WERI-Rb-1 (cell line): Measurements from ENCODE around the gene ERCC2.

ENCODE experiments used
- DNase-seq: peaks from one replicate; pipeline ENCODE4 v3.0.0-alpha.2; 2020
- H3K27ac ChIP-seq: fragments of 250-450 bp; sonication (Bioruptor Pico); 2 replicates; pipeline ENCODE4 v1.5.1; 2020; ENCODE audit warnings: mild to moderate bottlenecking, moderate library complexity
- H3K27me3 ChIP-seq: fragments of 250-450 bp; sonication (Bioruptor Pico); 2 replicates; pipeline ENCODE4 v1.5.1; 2021; ENCODE audit warnings: mild to moderate bottlenecking, low read depth, moderate library complexity; ENCODE audit not compliant: insufficient read depth, severe bottlenecking
- H3K36me3 ChIP-seq: fragments of 250-450 bp; sonication (Bioruptor Pico); 2 replicates; pipeline ENCODE4 v1.5.1; 2020; ENCODE audit warnings: mild to moderate bottlenecking, moderate library complexity
- H3K4me3 ChIP-seq: 2 replicates; pipeline ENCODE4 v1.5.1; 2011; ENCODE audit warnings: low read depth, mild to moderate bottlenecking, control low read depth, low read length
- H3K9me3 ChIP-seq: fragments of 250-450 bp; sonication (Bioruptor Pico); 2 replicates; pipeline ENCODE4 v1.5.1; 2021; ENCODE audit warnings: mild to moderate bottlenecking, moderate library complexity; ENCODE audit not compliant: severe bottlenecking
- TF ChIP-seq, protein P1 (sequence below): IDR thresholded peaks from 2 replicates; pipeline ENCODE4 v1.5.1; 2011; ENCODE audit warnings: low read depth, mild to moderate bottlenecking, control low read depth, inconsistent platforms, low read length

The ERCC2 gene

DNA sequence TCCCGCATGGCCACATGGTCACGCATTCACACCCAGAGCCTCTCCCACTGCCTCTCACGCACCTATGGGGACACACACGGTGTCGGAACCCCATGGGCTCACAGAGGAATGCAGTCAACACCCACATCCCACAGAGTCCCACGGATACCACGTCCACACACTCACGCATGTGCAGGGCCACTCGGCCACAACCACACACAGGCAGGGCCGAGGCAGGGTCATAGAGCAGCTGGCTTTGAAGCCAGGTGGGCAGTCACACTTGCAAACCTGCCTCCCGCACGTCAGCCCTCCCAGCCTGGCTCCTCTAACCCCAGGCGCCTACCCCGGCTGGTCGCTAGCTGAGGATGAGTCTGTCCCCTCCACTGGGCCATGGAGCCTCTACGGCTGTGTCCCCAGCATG lies 8.1 kb downstream of the ERCC2 start:
- no peak overlapping the region for H3K27ac ChIP-seq
- peaks cover 50% of the 10 kb centered on the region for H3K36me3 ChIP-seq
- TF ChIP-seq, protein P1, sequence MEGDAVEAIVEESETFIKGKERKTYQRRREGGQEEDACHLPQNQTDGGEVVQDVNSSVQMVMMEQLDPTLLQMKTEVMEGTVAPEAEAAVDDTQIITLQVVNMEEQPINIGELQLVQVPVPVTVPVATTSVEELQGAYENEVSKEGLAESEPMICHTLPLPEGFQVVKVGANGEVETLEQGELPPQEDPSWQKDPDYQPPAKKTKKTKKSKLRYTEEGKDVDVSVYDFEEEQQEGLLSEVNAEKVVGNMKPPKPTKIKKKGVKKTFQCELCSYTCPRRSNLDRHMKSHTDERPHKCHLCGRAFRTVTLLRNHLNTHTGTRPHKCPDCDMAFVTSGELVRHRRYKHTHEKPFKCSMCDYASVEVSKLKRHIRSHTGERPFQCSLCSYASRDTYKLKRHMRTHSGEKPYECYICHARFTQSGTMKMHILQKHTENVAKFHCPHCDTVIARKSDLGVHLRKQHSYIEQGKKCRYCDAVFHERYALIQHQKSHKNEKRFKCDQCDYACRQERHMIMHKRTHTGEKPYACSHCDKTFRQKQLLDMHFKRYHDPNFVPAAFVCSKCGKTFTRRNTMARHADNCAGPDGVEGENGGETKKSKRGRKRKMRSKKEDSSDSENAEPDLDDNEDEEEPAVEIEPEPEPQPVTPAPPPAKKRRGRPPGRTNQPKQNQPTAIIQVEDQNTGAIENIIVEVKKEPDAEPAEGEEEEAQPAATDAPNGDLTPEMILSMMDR, result no peak

DNA sequence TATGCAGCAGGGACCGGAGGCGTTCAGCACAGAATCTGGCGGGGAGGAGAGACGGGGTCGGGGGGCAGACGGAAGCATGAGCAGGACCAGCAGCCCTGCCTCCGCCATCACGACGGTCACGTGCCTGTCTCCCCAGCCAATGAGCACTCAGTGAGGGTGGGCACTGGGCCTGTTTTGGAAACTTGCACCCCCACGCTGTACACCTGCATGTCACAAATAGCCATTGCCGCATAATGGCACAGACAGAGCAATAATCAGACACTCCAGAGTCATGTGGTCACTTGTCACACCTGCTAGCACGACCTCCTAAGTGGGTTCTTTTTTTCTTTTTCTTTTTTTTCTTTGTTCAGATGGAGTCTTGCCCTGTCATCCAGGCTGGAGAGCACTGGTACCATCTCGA lies 8.8 kb downstream of the ERCC2 start:
- Histone ChIP-seq H3K27me3 (no peaks in the 10 kb centered on the region), H3K9me3 (no peaks in the 10 kb centered on the region), H3K27ac (no peak overlapping the region), H3K4me3 (no peak overlapping the region), H3K36me3 (peaks cover 52% of the 10 kb centered on the region)
- TF ChIP-seq, protein P1, result no peak
- no peak for DNase-seq

More for the DNA sequence above, 8.1 kb downstream of the ERCC2 start:
- DNase-seq, result no peak
- Histone ChIP-seq H3K27me3 (no peaks in the 10 kb centered on the region), H3K9me3 (no peaks in the 10 kb centered on the region), H3K4me3 (no peak overlapping the region)

DNA sequence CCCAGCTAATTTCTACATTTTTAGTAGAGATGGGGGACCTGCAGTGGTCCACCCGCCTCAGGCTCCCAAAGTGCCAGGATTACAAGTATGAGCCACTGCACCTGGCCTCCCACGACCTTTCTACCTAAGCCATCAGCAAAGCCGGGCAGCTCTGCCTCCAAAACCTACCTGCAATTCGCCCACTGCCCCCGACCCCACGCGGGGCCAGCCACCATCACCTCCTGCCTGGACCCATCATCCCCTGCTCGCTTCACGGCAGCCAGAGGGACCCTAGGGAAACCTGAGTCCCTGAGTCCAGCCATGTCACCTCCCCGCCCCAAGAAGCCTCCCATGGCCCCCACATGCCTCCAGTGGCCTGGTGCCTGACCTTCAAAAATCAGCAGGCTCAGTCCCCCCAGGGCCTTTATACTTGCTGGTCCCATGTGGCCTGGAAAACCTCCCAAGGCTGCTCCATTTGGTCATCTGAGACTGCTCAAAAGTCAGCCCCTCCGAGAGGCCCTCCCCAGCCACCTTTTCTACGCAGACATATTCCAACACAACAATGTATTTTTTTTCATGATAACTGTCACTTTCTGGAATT lies 12.1 kb downstream of the ERCC2 start:
- TF ChIP-seq, protein P1, result no peak
- H3K27ac ChIP-seq, result no peak overlapping the region
- H3K9me3 ChIP-seq, result no peaks in the 10 kb centered on the region
- no peak overlapping the region for H3K4me3 ChIP-seq
- no peak for DNase-seq
- peaks cover 72% of the 10 kb centered on the region for H3K36me3 ChIP-seq
- H3K27me3 ChIP-seq, result no peaks in the 10 kb centered on the region

DNA sequence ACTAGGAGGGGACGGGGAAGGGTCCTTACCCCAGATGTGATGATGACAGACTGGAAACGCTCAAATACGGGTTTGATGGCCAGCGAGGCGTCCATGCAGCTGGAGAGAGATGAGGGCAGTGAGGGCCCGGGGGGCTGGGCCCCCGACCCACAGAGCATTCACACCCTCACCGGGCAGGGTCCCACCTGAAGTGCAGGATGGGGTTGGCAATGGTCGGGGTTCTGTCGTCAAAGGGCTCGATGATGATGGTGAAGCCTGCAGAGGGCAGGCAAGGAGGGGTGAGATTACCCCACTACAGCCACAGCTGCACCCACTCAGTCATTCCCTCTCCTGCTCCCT lies 13.0 kb downstream of the ERCC2 start:
- TF ChIP-seq, protein P1, result no peak
- peaks cover 70% of the 10 kb centered on the region for H3K36me3 ChIP-seq

DNA sequence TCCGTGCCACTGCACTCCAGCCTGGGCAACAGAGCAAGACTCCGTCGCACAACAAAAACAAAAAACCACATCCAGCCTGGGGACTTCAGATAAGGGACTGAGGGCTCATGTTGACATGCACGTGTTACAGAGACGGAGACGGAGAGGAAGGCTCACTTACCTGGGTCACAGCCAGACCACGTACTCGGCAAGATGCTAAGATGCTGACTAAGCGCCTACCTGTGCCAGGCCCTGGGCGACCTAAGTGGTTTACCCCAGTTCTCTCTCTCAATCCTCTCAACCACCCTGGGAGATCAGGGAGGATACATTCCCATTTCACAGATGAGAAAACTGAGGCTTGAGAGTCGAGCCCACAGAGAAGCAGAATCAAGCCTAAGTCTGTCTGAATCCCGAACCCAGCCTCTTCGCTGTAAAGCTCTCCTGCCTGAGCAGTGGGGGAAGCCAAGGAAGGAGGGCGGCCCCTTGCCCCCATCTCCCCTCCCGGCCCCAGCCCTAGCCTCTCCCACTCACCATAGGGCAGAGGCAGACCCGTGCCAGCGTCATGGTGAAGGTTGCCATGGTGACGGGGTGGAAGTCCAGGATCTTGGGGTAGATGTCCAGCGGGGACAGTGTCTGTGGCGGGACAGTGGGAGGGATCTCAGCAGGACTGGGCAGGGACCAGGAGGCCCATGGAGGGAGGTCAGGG lies 13.5 kb downstream of the ERCC2 start:
- H3K27ac ChIP-seq, result no peak overlapping the region
- TF ChIP-seq, protein P1, result no peak
- no peak overlapping the region for H3K4me3 ChIP-seq
- H3K36me3 ChIP-seq, result peaks cover 70% of the 10 kb centered on the region
- DNase-seq, result no peak
- no peaks in the 10 kb centered on the region for H3K27me3 ChIP-seq
- H3K9me3 ChIP-seq, result no peaks in the 10 kb centered on the region

More for the DNA sequence above, 13.0 kb downstream of the ERCC2 start:
- no peak for DNase-seq
- Histone ChIP-seq H3K4me3 (no peak overlapping the region), H3K27ac (no peak overlapping the region), H3K27me3 (no peaks in the 10 kb centered on the region), H3K9me3 (no peaks in the 10 kb centered on the region)

DNA sequence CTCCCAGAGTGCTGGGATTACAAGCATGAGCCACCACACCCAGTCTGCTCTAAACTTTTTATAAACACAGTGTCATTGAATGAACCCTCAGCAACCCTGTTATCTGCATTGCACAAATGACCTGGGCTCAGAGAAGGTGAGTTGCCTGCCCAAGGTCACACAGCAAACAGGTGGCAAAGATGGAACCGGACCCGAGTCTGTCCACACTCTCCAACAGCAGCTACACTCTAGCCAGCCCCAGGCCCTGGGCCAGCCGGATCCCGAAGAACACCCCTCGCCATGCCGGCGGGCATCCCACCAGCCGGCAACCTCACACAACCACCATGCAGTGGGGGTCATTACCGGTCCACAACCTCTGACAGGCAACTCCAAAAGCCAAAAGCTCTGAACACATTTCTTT lies 14.5 kb downstream of the ERCC2 start:
- no peak overlapping the region for H3K4me3 ChIP-seq
- H3K27ac ChIP-seq, result no peak overlapping the region
- TF ChIP-seq, protein P1, result no peak
- no peaks in the 10 kb centered on the region for H3K9me3 ChIP-seq
- peaks cover 73% of the 10 kb centered on the region for H3K36me3 ChIP-seq
- no peak for DNase-seq
- H3K27me3 ChIP-seq, result no peaks in the 10 kb centered on the region
